ENCODE measurements around the gene TBATA.
"Not testable (repeated sequence)": the region's sequence is repeated elsewhere in the genome, so short reads cannot be mapped to it uniquely, and the experiment has no call there.

TBATA gene

GRCh38 chr10:70777063-70777875 lies 7.9 kb downstream of the TBATA start:
- DNase-seq: no peak

- no peak for DNase-seq
These were observed 8.6 kb downstream of the TBATA start for GRCh38 chr10:70776455-70777005.

- DNase-seq: no peak
These were observed 9.3 kb downstream of the TBATA start for GRCh38 chr10:70775679-70776454.

- DNase-seq: no peak
These were observed 10.1 kb downstream of the TBATA start for GRCh38 chr10:70774810-70775678.

DNA sequence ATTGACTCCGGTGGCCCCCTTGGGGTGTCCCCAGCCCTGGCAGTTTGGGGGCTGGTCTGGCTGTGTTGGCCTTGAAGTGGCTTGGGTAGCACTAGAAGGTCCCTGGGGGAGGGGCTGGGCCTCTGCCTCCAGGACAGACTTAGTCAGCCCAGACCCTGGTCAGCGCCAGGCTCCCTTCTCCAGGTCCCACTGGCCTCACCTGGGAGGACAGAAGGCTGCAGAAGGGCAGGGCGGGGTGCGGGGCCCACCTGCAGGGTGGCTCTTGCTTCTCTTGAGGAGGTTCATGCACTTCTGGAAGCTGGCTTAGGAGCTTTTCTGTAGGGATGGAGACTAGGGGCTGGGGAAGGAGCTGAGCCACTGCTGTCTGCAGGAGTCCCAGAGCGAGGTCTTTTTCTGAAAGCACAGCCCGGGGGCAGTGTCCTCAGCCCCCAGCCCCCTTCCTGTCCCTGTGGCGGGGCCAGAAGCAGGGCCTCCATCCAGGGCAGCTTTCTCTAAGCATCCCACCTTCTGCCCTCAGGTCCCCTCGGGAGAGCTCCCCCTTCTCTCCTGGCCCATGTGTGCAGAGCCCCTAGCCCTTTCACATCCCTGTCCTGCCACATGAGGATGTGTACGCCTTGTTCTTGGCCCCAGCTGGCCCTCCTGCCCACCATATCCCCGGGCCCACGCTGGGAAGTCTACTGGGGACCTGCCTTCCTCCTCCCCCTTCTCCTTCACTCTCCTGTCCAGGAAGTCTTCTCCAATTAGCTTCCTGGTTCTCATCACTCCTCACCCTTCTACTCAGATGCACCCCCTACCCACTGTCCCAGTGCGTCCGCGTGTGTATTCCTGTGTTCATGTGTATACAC lies 11.0 kb downstream of the TBATA start:
- DNase-seq: no peak

DNA sequence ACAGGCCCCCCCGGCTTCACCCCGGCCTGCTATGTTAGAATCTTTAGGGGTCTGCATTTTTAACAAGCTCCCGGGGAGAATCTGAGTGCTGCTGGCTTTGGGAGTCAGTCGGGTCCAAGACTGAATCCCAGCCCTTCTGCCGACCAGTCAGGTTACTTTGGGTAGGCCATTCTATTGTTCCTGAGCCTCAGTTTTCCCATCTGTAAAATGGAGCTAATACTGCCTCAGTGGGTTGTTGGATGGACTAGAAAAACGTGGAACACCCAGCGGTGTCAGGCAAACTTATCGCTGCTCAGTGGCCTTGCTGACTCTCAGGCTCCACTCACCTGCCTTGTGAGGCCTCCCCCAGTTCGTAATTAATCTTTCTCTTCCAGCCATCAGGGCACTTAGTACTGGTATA lies 11.7 kb downstream of the TBATA start:
- DNase-seq: no peak

DNA sequence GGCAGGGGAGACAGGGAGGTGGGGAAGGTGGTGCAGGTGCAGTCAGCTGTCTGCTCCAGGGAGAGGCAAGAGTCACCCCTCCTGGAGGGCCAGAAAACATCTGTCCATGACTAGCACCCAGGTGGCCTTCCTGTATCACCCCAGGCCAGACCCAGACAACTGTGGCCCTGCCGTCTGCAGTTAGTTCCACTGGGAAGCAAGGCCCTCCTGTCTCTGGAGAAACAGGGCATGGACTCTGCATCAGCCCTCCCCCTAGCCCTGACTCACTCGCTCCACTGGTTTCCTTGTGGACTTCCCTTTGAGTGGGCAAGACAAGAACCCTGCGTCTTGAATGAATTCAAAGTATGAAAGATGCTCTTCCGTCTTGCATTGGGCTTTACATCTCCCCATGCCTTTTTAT lies 12.6 kb downstream of the TBATA start:
- DNase-seq: no peak

DNA sequence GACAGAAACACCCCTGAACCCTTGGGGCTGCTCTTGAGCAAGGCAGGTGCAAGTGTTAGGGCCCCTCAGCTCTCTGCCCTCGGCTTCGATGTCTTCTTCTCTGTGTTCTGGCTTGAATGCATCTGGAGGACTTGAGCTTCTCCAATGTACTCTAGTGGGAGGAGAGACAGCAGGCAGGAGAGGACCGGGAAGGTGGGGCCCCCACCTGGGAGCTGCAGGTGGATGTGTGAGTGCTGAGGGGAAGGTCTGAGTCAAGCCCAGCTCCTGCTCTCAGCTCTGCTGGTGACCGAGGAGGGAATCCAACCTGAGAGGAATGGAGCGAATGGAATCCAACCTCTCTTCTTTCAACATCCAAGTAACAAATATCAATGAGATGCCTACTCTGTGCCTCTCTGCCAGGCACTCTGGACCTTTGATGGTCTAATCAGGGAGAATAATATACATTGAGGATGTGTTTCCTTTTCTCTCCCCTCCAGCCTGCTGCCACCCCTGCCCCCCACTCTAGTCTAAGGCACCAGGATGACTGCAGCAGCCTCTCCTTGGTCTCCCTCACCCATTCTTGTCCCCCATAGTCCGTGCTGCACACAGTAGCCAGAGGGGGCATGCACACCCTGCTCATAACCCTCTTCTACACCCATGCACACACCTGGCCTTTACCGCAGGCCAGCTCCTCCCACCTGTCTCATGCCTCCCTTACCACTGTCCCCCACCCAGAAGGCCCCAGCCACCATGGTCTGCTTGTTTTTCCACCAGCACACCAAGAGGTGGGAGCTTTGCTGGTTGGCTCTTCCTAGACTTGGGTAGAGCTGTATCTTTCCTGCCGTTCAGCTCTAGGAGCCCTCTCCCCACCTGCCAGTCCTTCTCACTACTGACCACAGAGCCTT lies 13.6 kb downstream of the TBATA start:
- no peak for DNase-seq

DNA sequence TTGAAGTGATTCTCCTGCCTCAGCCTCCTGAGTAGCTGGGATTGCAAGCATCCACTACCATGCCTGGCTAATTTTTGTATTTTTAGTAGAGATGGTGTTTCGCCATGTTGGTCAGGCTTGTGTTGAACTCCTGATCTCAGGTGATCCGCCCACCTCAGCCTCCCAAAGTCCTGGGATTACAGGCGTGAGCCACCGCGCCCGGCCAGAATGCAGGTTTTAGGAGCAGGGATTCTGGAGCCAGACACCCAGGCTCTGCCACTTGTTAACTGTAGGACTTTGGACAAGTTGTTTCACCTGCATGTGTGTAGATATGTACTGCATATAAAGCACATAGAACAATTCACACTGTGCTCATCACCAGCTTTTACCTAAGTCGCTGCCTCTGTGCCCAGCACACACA lies 14.7 kb downstream of the TBATA start:
- not testable (repeated sequence) for DNase-seq

DNA sequence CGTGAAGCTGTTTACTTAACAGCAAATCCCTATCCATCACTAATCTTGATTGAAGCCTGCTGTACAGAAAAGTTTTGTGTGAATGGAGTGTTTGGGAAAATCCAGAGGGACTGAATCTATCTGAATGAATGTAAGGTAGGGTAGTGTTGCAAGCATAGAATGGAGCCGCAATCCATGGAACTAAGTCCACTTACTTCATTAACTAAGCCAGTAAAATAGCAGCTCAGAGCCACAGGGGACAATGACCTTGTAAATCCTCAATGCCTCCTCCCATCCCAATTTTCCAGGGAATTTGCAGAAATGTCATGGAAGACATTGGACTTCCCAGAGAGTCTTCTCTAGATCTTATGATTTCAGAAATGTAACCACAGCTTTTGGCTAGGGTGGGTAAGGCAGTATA lies 15.2 kb downstream of the TBATA start:
- no peak for DNase-seq

DNA sequence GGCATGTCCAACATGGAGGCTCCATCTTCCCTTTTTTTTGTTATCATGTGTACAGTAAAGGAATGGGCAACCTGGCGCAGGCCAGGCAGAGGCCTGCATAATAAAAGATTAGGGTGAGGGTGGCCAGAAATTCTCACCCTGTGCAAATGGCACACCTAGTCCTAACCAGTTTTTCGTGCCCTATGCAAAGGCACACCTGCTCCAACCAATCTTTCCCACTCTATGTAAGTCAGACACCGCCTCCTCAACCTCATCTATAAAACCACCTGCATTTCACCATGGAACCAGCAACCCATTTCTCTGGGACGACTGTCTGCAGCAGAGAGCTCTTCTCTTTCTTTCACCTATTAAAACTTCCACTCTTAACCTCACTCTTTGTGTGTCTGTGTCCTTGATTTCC lies 16.1 kb downstream of the TBATA start:
- no peak for DNase-seq

DNA sequence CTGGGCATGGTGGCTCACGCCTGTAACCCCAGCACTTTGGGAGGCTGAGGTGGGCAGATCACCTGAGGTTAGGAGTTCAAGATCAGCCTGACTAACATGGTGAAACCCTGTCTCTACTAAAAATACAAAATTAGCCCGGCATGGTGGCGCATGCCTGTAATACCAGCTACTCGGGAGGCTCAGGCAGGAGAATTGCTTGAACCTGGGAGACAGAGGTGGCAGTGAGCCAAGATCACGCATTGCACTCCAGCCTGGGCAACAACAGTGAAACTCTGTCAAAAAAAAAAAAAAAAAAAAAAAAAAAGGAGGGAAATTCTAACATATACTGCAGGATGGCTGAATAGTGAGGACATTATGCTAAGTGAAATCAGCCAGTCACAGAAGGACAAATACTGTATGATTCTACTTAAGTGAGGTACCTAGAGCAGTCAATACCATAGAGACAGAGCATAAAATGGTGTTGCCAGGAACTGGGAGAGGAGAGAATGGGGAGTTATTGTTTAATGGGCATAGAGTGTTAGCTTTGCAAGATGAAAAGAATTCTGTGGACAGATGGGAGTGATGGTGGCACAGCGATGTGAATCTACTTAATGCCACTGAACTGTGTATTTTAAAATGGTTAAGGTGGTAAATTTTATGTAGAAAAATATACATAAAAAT lies 17.0 kb downstream of the TBATA start:
- DNase-seq: not testable (repeated sequence)

DNA sequence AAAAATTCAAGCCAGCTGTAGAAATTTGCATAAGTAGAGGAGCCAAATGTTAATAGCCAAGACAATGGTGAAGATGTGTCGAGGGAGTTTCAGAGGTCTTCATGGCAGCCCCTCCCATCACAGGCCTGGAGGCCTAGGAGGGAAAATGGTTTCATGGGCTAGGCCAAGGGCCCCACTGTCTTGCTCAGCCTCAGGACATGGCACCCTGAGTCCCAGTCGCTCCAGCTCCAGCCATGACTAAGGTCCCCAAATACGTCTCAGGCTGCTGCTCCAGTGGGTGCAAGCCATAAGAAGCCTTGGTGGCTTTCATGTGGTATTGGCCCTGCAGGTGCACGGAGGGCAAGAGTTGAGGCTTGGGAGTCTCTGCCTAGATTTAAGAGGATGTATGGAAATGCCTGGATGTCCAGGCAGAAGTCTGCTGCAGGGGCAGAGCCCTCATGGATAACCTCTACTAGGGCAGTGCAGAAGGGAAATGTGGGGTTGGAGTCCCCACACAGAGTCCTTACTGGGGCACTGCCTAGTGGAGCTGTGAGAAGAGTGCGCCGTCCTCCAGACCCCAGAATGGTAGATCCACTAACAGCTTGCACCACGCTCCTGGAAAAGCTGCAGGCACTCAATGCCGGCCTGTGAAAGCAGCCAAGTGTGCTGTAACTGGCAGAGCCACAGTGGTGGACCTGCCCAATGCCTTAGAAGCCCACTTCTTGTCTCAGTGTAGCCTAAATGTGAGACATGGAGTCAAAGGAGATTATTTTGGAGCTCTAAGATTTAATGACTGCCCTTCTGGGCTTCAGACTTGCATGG lies 19.2 kb downstream of the TBATA start:
- no peak for DNase-seq

- DNase-seq: no peak
These were observed 21.6 kb downstream of the TBATA start for GRCh38 chr10:70763567-70763966.

- no peak for DNase-seq
These were observed 22.6 kb downstream of the TBATA start for GRCh38 chr10:70762441-70763175.

DNA sequence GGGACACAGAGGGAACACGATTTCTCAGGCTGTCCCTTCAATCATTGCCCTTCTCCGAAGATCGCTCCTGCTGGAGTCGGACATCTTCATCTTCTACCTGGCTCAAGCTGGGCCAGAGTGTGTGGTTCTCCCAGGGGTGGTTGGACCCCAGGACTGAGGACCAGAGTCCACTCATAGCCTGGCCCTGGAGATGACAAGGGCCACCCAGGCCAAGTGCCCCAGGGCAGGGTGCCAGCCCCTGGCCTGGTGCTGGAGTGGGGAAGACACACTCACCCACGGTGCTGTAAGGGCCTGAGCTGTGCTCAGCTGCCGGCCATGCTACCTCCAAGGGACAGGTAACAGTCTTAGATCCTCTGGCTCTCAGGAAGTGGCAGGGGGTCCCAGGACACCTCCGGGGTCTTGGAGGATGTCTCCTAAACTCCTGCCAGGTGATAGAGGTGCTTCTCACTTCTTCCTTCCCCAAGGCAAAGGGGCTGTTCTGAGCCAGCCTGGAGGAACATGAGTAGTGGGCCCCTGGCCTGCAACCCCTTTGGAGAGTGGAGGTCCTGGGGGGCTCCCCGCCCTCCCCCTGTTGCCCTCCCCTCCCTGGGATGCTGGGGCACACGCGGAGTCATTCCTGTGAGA lies 23.3 kb downstream of the TBATA start:
- DNase-seq: no peak

DNA sequence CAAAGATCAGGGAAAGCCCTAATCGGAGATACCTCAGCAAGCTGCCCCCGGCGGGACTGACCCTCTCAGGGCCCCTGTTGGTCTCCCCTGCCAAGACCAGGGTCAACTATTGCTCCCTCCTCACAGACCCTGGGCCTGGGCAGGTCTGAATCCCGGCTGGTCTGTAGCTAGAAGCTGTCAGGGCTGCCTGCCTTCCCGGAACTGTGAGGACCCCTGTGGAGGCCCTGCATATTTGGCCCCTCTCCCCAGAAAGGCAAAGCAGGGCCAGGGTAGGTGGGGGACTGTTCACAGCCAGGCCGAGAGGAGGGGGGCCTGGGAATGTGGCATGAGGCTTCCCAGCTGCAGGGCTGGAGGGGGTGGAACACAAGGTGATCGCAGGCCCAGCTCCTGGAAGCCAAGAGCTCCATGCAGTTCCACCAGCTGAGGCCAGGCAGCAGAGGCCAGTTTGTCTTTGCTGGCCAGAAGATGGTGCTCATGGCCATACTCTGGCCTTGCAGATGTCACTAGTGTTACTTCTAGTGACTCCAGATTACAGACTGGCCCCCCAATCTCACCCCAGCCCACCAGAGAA lies 24.1 kb downstream of the TBATA start:
- DNase-seq: no peak

GRCh38 chr10:70760271-70760787 lies 24.8 kb downstream of the TBATA start:
- DNase-seq: no peak

Data from SIG-M5 (cell line).